ENCODE results near the gene TM4SF4.

The TM4SF4 gene

DNA sequence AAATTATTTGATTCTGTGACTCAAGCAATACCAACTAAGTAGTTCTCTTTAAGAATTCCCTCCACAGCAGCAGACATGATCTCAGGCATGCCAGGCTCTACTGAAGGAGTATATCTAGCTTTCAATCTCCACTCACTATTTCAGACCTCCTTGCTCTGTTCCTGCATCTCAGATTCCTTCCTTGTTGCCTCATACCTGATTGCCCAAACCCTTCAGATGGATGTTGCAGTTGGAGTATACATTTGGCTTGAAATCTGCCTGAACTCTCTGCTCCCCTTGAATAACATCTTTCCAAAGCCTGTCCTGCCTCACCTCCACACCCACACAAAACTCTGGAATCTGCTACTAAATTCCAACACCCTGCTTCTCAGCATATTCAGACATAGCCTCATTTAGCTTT lies 19.8 kb upstream of the TM4SF4 start:
- DNase-seq = no peak

- no peak for DNase-seq
These were observed 19.1 kb upstream of the TM4SF4 start for GRCh38 chr3:149455366-149455765.

- no peak for DNase-seq
These were observed 18.5 kb upstream of the TM4SF4 start for GRCh38 chr3:149455989-149456388.

- DNase-seq = no peak
These were observed 14.9 kb upstream of the TM4SF4 start for GRCh38 chr3:149459491-149460059.

GRCh38 chr3:149460117-149460516 lies 14.4 kb upstream of the TM4SF4 start:
- DNase-seq = peak in 5 of 58 donors; percentile 2 to 22 (median 3)

- no peak for DNase-seq
These were observed 12.4 kb upstream of the TM4SF4 start for GRCh38 chr3:149462051-149462450.

DNA sequence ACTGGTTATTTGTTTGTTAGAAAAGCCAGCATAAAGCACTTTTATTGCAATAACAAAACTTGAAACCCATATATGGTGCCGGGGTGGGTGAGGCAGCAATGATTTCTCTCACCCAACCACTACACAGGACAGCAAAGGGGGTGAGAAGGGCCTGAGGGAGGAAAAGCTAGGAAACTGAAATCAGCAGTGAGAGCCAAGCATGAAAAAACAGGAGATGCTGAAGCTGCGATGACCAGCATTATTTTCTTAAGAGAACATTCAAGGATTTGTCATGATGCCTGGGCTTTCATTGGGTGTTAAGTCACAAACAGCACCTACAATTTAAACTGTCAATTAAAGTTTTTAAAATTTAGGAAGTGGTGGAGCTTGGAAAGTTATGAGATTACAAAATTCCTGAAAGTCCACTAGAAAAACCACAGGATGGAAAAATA lies 11.9 kb upstream of the TM4SF4 start:
- DNase-seq = no peak

DNA sequence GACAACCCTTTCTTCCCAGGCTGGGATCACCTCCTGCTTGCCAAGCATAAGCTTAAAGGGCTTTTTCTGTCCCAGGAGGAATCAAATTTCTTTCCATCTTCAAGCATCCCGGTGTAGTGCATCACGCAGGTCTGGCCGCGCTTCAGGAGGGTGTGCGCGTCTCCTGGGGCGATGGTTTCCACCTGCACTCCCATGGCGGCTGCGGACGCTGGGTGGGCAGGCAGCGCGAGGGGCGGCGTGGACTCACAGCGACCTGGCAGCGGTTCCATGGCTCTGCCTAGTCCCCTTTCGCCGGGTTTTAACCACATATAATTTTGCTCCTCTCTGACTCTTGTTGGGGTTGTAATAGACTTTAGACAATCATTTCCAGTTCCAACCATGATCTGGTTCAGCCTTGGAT lies 10.6 kb upstream of the TM4SF4 start:
- DNase-seq = no peak

DNA sequence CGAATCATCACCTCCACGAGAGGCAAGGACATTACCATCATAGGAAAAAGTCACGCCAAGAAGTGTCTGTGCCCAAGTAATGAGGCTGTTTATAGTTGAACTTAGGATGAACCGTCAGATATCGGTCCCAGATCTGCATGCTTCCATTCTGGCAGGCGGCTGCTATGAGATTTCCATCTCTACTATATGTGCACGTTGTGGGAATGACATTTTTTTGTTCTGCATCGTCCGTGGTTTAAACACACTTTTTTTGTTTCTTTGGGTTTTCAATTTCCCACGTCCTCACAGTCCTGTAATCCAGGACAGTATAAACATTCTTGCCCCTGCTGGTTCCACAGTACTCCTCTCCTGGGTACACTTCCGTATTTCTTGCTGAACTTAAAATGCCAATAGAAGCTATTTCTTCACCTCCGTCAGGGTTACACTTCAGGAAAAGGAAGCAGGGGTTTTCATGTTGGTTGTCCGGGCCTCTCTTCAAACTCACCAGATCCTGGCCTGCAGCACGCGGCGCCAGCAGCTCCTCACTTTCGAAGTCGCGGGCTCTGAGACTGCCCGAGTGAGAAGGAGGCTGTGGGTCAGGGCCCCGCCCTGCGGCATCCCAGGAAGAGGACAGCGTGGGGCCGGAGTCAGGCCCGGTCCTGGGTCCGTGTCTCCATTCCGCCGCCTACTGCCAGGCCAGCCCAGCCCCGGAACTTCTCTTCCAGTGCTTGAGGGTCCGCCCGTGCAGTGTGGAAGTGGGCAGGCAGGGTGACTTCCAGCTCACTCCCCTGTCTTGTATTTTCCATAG lies 9.8 kb upstream of the TM4SF4 start:
- no peak for DNase-seq

DNA sequence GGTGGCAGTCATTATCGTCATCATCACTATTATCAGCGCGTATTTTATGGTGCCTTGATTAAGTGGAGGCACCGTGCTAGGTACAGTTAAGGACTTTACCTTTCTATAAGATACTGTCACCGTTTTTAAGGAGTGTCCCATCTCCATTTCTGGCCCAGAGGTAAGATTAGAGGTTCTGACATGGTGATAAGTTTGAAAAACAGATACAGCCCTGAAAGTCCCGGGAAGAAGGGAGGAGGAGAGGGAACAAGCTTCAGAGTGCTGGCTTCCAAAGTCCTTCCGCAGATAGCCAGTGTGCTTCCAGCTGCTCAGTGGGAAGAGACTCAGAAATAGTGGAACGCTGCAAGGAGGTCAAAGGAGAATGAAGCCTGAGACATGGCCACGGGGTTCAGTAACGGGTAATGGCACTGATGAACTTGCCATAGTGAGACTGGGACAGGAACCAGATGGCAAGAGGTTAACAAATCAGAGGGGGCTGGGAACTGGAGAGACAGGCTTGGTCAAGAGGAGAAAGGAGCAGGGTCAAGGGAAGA lies 9.1 kb upstream of the TM4SF4 start:
- DNase-seq = no peak

DNA sequence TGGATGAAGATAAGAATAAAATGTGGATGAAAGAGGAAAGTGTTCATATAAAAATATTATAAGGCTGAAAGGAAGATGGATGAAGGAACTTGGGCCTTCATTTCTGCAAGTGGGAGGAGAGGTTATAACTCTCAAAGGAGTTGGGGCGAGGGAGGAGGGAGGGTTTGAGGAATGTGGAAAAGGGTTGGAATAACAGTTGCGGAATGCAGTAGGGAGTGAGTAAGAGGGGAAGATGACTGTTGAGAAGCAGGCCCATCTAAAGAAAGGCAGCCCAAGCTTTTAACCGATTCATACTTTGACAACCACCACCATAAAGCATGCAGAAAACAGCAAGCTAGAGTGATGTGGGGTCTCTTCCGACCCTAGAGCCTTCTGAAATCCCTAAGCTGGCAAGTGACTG lies 8.3 kb upstream of the TM4SF4 start:
- DNase-seq = no peak

- DNase-seq = no peak
These were observed 5.8 kb upstream of the TM4SF4 start for GRCh38 chr3:149468504-149469212.

- no peak for DNase-seq
These were observed 4.1 kb upstream of the TM4SF4 start for GRCh38 chr3:149470381-149470780.

- DNase-seq = no peak
These were observed 2.3 kb upstream of the TM4SF4 start for GRCh38 chr3:149472030-149472797.

- DNase-seq = no peak
These were observed 894 bp upstream of the TM4SF4 start for GRCh38 chr3:149473357-149474249.

DNA sequence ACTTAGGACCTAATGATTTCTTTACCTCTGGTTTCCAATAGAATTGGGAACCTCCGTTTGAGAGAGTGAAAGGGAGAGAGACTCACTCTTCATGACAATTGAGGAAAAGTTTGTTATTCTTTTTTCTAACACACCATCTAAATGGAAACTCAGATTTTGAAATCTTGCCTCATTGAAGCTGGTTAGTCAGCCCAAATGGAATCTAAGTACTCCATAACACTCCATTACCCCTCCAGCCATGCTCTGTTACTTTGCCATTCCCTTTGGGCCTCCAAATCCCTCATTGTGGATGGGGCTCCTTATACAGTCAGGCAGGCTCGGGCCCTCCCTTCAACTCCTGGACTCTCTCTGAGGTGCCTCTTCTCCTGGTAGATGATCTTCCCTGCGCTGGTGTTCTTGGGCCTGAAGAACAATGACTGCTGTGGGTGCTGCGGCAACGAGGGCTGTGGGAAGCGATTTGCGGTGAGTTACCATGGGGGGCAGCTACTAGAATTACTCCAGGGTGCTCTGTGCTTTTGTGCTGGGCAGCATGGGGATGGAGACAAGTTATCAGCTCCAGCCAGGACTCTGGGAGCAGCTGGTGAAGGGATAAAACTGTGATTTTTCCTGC lies 1.1 kb downstream of the TM4SF4 start:
- DNase-seq = no peak

- DNase-seq = no peak
These were observed 1.7 kb downstream of the TM4SF4 start for GRCh38 chr3:149476225-149476624.

DNA sequence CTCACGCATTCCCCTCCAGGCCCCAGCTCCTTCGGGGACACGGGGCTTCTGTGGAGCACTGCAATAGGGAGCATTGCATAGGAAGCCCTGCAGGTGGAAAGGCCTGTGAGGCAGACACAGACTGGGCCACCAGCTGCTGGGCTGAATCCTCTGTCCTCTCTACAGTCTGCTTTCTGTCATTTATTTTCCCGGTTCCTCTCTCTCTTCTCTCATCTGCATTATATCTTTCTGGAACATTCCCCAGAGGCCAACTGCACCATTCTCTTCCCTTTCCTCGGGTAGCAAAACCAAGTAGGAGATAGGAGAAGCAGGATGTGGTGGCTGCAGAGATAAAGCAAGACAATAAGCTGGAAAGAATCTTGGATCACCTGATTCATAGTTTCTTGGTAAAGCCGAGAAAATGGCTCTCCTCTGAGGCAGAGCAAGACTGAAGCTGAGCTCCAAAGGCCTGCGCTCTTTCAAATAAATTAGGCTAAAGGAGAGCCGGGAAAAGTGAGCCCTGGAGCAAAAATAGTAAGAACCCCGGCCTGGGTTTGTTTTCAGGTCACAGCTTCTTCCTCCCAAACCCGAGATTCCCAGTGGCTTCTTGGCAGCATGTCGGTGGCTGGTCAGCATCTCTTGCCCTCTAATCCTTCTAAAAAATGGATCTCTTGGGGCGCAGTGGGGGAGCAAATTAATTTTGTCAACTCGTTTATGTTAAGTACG lies 5.3 kb downstream of the TM4SF4 start:
- no peak for DNase-seq

DNA sequence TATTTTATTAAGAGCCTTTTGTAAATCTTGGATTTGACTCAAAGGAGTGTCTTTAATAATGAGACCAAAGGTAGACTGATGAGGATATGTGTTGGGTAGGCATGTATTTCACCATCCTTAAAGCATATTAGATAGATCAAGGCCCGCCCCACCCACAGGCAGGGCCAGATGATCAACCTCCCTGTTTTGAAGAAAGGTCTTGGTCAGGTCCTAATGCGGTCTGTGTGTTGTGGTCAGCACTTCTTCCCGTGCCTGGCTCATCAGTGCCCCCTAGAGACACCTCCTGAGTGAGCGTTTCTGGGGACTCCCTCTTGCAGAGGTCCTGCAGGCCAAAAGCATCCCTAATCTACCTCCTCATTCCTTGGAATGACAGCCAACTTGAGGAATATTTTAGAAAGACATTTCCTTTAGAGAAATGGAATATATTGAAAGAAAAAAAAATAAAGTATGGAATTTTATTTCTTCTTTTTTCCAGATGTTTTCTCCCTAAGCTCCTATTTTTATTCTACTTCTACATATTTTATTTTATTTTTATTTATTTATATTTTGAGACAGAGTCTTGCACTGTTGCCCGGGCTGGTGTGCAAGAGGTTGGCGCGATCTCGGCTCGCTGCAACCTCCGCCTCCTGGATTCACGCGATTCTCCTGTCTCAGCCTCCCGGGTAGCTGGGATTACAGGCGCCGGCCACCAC lies 6.0 kb downstream of the TM4SF4 start:
- peak in 41 of 58 donors; percentile 1 to 50 (median 20) for DNase-seq
